HEK293T (cell line): ENCODE measurements around the gene METTL22.

ENCODE experiments used
- ARNT ChIP-seq: fragments of 450-650 bp; IDR thresholded peaks from 2 replicates; pipeline ENCODE4 v1.6.1; 2017; ENCODE audit warnings: mild to moderate bottlenecking
- BHLHE40 ChIP-seq: fragments of 450-650 bp; IDR thresholded peaks from 2 replicates; pipeline ENCODE4 v1.6.1; 2016; ENCODE audit warnings: mild to moderate bottlenecking, moderate library complexity, borderline replicate concordance
- ELF4 ChIP-seq: fragments of 450-650 bp; IDR thresholded peaks from 2 replicates; pipeline ENCODE4 v1.6.1; 2017; ENCODE audit warnings: antibody characterized with exemption
- FOXA1 ChIP-seq: fragments of 450-650 bp; IDR thresholded peaks from 2 replicates; pipeline ENCODE4 v1.6.1; 2016; ENCODE audit warnings: mild to moderate bottlenecking
- FOXK2 ChIP-seq: fragments of 450-650 bp; IDR thresholded peaks from 2 replicates; pipeline ENCODE4 v1.6.1; 2016; ENCODE audit warnings: mild to moderate bottlenecking
- FOXM1 ChIP-seq: fragments of 450-650 bp; IDR thresholded peaks from 2 replicates; pipeline ENCODE4 v1.6.1; 2017; ENCODE audit warnings: mild to moderate bottlenecking, borderline replicate concordance
- HDGF ChIP-seq: fragments of 450-650 bp; IDR thresholded peaks from 2 replicates; pipeline ENCODE4 v1.6.1; 2017; ENCODE audit warnings: antibody characterized with exemption, borderline replicate concordance
- L3MBTL2 ChIP-seq: fragments of 450-650 bp; conservative IDR thresholded peaks from 2 replicates; pipeline ENCODE4 v1.6.1; 2016; ENCODE audit warnings: mild to moderate bottlenecking
- LEF1 ChIP-seq: fragments of 450-650 bp; IDR thresholded peaks from 2 replicates; pipeline ENCODE4 v1.6.1; 2017; ENCODE audit warnings: mild to moderate bottlenecking, borderline replicate concordance
- NFRKB ChIP-seq: fragments of 450-650 bp; IDR thresholded peaks from 2 replicates; pipeline ENCODE4 v1.6.1; 2016; ENCODE audit warnings: mild to moderate bottlenecking, moderate library complexity
- SP1 ChIP-seq: fragments of 450-650 bp; IDR thresholded peaks from 2 replicates; pipeline ENCODE4 v1.6.1; 2017
- SUZ12 ChIP-seq: fragments of 450-650 bp; IDR thresholded peaks from 2 replicates; pipeline ENCODE4 v1.6.1; 2016; ENCODE audit warnings: mild to moderate bottlenecking
- TARDBP ChIP-seq: fragments of 450-650 bp; IDR thresholded peaks from 2 replicates; pipeline ENCODE4 v1.6.1; 2016
- ZNF384 ChIP-seq: fragments of 450-650 bp; IDR thresholded peaks from 2 replicates; pipeline ENCODE4 v1.6.1; 2016

GRCh38 chr16:8675183-8676159, 54.0 kb downstream of the METTL22 start:
- TF ChIP-seq ZNF384 (no peak), FOXK2 (no peak), BHLHE40 (no peak), SUZ12 (no peak), TARDBP (no peak), L3MBTL2 (no peak), FOXM1 (no peak), LEF1 (no peak), ELF4 (no peak), ARNT (no peak), NFRKB (no peak), SP1 (no peak), HDGF (no peak), FOXA1 (no peak)
